Hematopoietic multipotent progenitor cell treated with erythropoietin and hydrocortisone succinate and interleukin-3 and kit ligand, for 6 days (in vitro differentiated cells): ENCODE measurements around the gene C19orf67.

Source experiments
- DNase-seq: peaks from one replicate; pipeline ENCODE4 v3.0.0-alpha.2; 2015

The C19orf67 gene

GRCh38 chr19:14081797-14082674, 3.5 kb downstream of the C19orf67 start:
- no peak for DNase-seq

- peak; percentile 100 for DNase-seq
Measured at GRCh38 chr19:14080887-14081796, 4.4 kb downstream of the C19orf67 start.

GRCh38 chr19:14078411-14078810, 7.2 kb downstream of the C19orf67 start:
- DNase-seq, result no peak

- peak; percentile 56 for DNase-seq
Measured at GRCh38 chr19:14073925-14074838, 11.4 kb downstream of the C19orf67 start.

- peak; percentile 85 for DNase-seq
Measured at GRCh38 chr19:14073261-14073924, 12.2 kb downstream of the C19orf67 start.

GRCh38 chr19:14072535-14073260, 12.9 kb downstream of the C19orf67 start, which contains the start of gene MISP3:
MISP3 (plus strand) TSS chr19:14072786; CDS start chr19:14073310, 524 bp downstream.
- peak; percentile 58 for DNase-seq

GRCh38 chr19:14070268-14071050, 15.1 kb downstream of the C19orf67 start:
- DNase-seq, result no peak

GRCh38 chr19:14066134-14066533, 19.4 kb downstream of the C19orf67 start:
- no peak for DNase-seq

GRCh38 chr19:14063105-14063504, 22.5 kb downstream of the C19orf67 start:
- no peak for DNase-seq

- no peak for DNase-seq
Measured at GRCh38 chr19:14062558-14062855, 23.1 kb downstream of the C19orf67 start.

- no peak for DNase-seq
Measured at GRCh38 chr19:14061751-14062557, 23.6 kb downstream of the C19orf67 start, which contains the start of gene PALM3. PALM3 (minus strand) TSS chr19:14062076; CDS start chr19:14061980, 96 bp downstream.

- no peak for DNase-seq
Measured at GRCh38 chr19:14061081-14061749, 24.4 kb downstream of the C19orf67 start.

- DNase-seq, result peak; percentile 61
Measured at GRCh38 chr19:14059652-14060155, 25.9 kb downstream of the C19orf67 start.

- peak; percentile 58 for DNase-seq
Measured at GRCh38 chr19:14059093-14059480, 26.5 kb downstream of the C19orf67 start.

- no peak for DNase-seq
Measured at GRCh38 chr19:14058182-14059092, 27.1 kb downstream of the C19orf67 start.

GRCh38 chr19:14056741-14057356, 28.7 kb downstream of the C19orf67 start:
- no peak for DNase-seq

GRCh38 chr19:14056069-14056666, 29.4 kb downstream of the C19orf67 start:
- DNase-seq, result no peak
